ENCODE data around the gene WNT3A. TPM values are rescaled to one million over a fixed set of nuclear protein-coding genes. Genes with fewer than 3 reads are reported as not detected.

Gene WNT3A
- polyA plus RNA-seq, 1 donor (not counting 4 experiments of a cell fraction or from before 2014, with no cell fraction given), result 0.07 TPM

GRCh38 chr1:228046421-228047182 is 39.8 kb downstream of the WNT3A start:
- dilution Hi-C loops (cut with MboI; ENCODE audit: extremely low pct_ligation_motif_present, low sequenced_read_pairs), result no loop called here
- Histone ChIP-seq H3K9ac (ENCODE audit: control insufficient read depth, extremely low read depth, insufficient read depth, low read length) (no peak overlapping the region), H3K9me3 (ENCODE audit: control insufficient read depth, low read depth, low read length) (peaks cover 2% of the 10 kb centered on the region), H3K4me2 (ENCODE audit: control insufficient read depth, extremely low read depth, insufficient read depth, low read depth, low read length) (no peak overlapping the region), H3K4me1 (ENCODE audit: control insufficient read depth, extremely low read depth, insufficient read depth, low read length) (no peaks in the 10 kb centered on the region), H3K79me2 (ENCODE audit: control insufficient read depth, insufficient read depth, low read length) (no peaks in the 10 kb centered on the region), H4K20me1 (ENCODE audit: control insufficient read depth, extremely low read depth, insufficient read depth, low read length) (no peaks in the 10 kb centered on the region), H2AFZ (ENCODE audit: control insufficient read depth, low read length) (no peak overlapping the region), H3K4me3 (ENCODE audit: control insufficient read depth in 2 of 3, extremely low read depth in 1 of 3, insufficient read depth in 2 of 3, low read depth in 1 of 3, low read length in 3 of 3) (no peak overlapping the region), H3K27me3 (ENCODE audit: control insufficient read depth, extremely low read depth, insufficient read depth, low read length) (peaks cover 12% of the 10 kb centered on the region), H3K27ac (ENCODE audit: control insufficient read depth, insufficient read depth, low read length) (no peak overlapping the region), H3K36me3 (ENCODE audit: control insufficient read depth in 2 of 2, extremely low read depth in 1 of 2, insufficient read depth in 2 of 2, low read length in 2 of 2) (no peaks in the 10 kb centered on the region), H3K9me1 (ENCODE audit: control insufficient read depth, extremely low read depth, insufficient read depth, low read length) (no peaks in the 10 kb centered on the region)
- no peak for TF ChIP-seq EZH2 (IDR thresholded peaks at IDR 0.05; ENCODE audit: low read length)
- no peak for TF ChIP-seq CTCF (optimal IDR thresholded peaks at IDR 0.05 in 1 of 3, IDR thresholded peaks at IDR 0.05 in 1 of 3, conservative IDR thresholded peaks at IDR 0.05 in 1 of 3; ENCODE audit: extremely low read depth in 1 of 3, insufficient read depth in 2 of 3, low read length in 3 of 3)
- no peak for DNase-seq (ENCODE audit: low read depth, low spot score)
- no peak for FAIRE-seq

DNA sequence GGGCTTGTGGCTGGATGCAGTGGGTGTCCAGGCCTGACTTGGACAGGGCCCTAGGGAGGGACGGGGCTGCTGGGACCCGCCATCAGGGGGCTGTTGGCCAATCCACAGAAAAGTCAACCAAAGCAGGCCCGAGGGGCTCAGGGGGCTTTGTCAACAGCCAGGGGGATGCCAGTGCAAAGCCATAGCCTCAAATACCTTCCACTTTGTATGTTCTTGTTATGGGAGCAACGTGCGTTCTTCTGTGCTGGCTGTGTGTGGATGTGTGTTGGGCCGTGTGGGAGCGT is 40.3 kb downstream of the WNT3A start:
- no peak overlapping the region for H2AFZ ChIP-seq (ENCODE audit: control insufficient read depth, low read length)
- dilution Hi-C loops (cut with MboI; ENCODE audit: extremely low pct_ligation_motif_present, low sequenced_read_pairs), result no loop called here
- no peaks in the 10 kb centered on the region for H3K4me1 ChIP-seq (ENCODE audit: control insufficient read depth, extremely low read depth, insufficient read depth, low read length)
- no peak for FAIRE-seq
- no peaks in the 10 kb centered on the region for H3K36me3 ChIP-seq (ENCODE audit: control insufficient read depth in 2 of 2, extremely low read depth in 1 of 2, insufficient read depth in 2 of 2, low read length in 2 of 2)
- no peak overlapping the region for H3K9ac ChIP-seq (ENCODE audit: control insufficient read depth, extremely low read depth, insufficient read depth, low read length)
- no peaks in the 10 kb centered on the region for H3K9me1 ChIP-seq (ENCODE audit: control insufficient read depth, extremely low read depth, insufficient read depth, low read length)
- TF ChIP-seq EZH2 (IDR thresholded peaks at IDR 0.05; ENCODE audit: low read length) (no peak), CTCF (optimal IDR thresholded peaks at IDR 0.05 in 1 of 3, IDR thresholded peaks at IDR 0.05 in 1 of 3, conservative IDR thresholded peaks at IDR 0.05 in 1 of 3; ENCODE audit: extremely low read depth in 1 of 3, insufficient read depth in 2 of 3, low read length in 3 of 3) (no peak)
- DNase-seq (ENCODE audit: low read depth, low spot score), result no peak
- H4K20me1 ChIP-seq (ENCODE audit: control insufficient read depth, extremely low read depth, insufficient read depth, low read length), result no peaks in the 10 kb centered on the region
- no peaks in the 10 kb centered on the region for H3K79me2 ChIP-seq (ENCODE audit: control insufficient read depth, insufficient read depth, low read length)
- H3K9me3 ChIP-seq (ENCODE audit: control insufficient read depth, low read depth, low read length), result peaks cover 2% of the 10 kb centered on the region
- H3K27ac ChIP-seq (ENCODE audit: control insufficient read depth, insufficient read depth, low read length), result no peak overlapping the region
- no peak overlapping the region for H3K4me3 ChIP-seq (ENCODE audit: control insufficient read depth in 2 of 3, extremely low read depth in 1 of 3, insufficient read depth in 2 of 3, low read depth in 1 of 3, low read length in 3 of 3)
- H3K4me2 ChIP-seq (ENCODE audit: control insufficient read depth, extremely low read depth, insufficient read depth, low read depth, low read length), result no peak overlapping the region
- peaks cover 12% of the 10 kb centered on the region for H3K27me3 ChIP-seq (ENCODE audit: control insufficient read depth, extremely low read depth, insufficient read depth, low read length)

Measured in keratinocyte (primary cell).